ENCODE measurements around the gene MMP2.

- TF ChIP-seq ZNF155 (tag by site-specific recombination; IDR thresholded peaks at IDR 0.05), result no peak
- TF ChIP-seq CTCF (tag by site-specific recombination; IDR thresholded peaks at IDR 0.05), result no peak
- no peak for TF ChIP-seq ZNF350 (tag by site-specific recombination; IDR thresholded peaks at IDR 0.05)
- TF ChIP-seq ZNF48 (tag by site-specific recombination; IDR thresholded peaks at IDR 0.05), result no peak
- no peak for TF ChIP-seq BCL11B (tag by site-specific recombination; IDR thresholded peaks at IDR 0.05; ENCODE audit: low read depth)
These were observed 18.6 kb downstream of the MMP2 start for GRCh38 chr16:55497558-55497957.

Measured in HEK293 (cell line).